WERI-Rb-1 (cell line): Measurements from ENCODE around the gene WDR38.

ENCODE experiments used
- DNase-seq: peaks from one replicate; pipeline ENCODE4 v3.0.0-alpha.2; 2020
- H3K27ac ChIP-seq: fragments of 250-450 bp; sonication (Bioruptor Pico); 2 replicates; pipeline ENCODE4 v1.5.1; 2020; ENCODE audit warnings: mild to moderate bottlenecking, moderate library complexity
- H3K27me3 ChIP-seq: fragments of 250-450 bp; sonication (Bioruptor Pico); 2 replicates; pipeline ENCODE4 v1.5.1; 2021; ENCODE audit warnings: mild to moderate bottlenecking, low read depth, moderate library complexity; ENCODE audit not compliant: insufficient read depth, severe bottlenecking
- H3K36me3 ChIP-seq: fragments of 250-450 bp; sonication (Bioruptor Pico); 2 replicates; pipeline ENCODE4 v1.5.1; 2020; ENCODE audit warnings: mild to moderate bottlenecking, moderate library complexity
- H3K4me3 ChIP-seq: 2 replicates; pipeline ENCODE4 v1.5.1; 2011; ENCODE audit warnings: low read depth, mild to moderate bottlenecking, control low read depth, low read length
- H3K9me3 ChIP-seq: fragments of 250-450 bp; sonication (Bioruptor Pico); 2 replicates; pipeline ENCODE4 v1.5.1; 2021; ENCODE audit warnings: mild to moderate bottlenecking, moderate library complexity; ENCODE audit not compliant: severe bottlenecking
- TF ChIP-seq, protein P1 (sequence below): IDR thresholded peaks from 2 replicates; pipeline ENCODE4 v1.5.1; 2011; ENCODE audit warnings: low read depth, mild to moderate bottlenecking, control low read depth, inconsistent platforms, low read length

The WDR38 gene

DNA sequence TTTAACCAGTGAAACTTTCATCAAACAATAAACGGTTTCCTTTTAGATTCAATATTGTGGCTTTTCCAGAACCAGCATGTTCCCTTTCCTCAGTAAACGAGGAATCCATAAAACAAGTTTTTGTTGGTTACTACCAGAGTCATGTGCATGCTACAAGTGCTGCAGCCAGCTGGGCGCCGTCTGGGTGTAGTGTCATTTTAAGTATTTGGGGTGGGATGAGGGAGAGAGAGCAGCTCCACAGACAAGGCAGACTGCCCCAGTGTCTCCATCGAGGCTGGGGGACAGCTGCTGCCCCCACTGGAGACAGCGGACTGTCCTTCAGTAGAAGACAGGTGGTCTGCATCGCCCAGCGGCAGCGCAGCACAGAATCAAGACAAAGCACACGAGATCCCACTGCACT, 26.0 kb downstream of the WDR38 start:
- H3K36me3 ChIP-seq: peaks cover 55% of the 10 kb centered on the region

DNA sequence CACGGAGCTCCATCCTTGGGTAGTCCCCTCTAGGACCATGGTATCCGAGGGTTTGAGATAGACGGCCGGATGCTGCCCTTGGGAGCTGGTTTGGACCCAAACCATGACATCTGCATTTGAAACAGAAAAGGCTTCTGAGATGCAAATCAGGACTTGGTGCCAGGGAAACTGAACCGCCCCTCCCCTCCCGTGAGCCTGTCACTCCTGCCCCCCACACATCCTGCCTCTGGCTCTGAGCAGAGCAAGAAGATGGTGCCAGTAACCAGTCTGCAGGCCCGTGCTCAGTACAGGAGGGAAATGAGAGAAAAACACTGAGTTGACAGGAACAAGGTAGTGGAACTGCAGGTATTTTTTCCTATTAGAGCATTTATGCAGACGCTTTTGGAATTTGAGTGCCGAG, 27.2 kb downstream of the WDR38 start:
- TF ChIP-seq, protein P1, sequence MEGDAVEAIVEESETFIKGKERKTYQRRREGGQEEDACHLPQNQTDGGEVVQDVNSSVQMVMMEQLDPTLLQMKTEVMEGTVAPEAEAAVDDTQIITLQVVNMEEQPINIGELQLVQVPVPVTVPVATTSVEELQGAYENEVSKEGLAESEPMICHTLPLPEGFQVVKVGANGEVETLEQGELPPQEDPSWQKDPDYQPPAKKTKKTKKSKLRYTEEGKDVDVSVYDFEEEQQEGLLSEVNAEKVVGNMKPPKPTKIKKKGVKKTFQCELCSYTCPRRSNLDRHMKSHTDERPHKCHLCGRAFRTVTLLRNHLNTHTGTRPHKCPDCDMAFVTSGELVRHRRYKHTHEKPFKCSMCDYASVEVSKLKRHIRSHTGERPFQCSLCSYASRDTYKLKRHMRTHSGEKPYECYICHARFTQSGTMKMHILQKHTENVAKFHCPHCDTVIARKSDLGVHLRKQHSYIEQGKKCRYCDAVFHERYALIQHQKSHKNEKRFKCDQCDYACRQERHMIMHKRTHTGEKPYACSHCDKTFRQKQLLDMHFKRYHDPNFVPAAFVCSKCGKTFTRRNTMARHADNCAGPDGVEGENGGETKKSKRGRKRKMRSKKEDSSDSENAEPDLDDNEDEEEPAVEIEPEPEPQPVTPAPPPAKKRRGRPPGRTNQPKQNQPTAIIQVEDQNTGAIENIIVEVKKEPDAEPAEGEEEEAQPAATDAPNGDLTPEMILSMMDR: no peak
- no peak overlapping the region for H3K4me3 ChIP-seq
- no peaks in the 10 kb centered on the region for H3K9me3 ChIP-seq
- H3K36me3 ChIP-seq: peaks cover 46% of the 10 kb centered on the region
- no peak overlapping the region for H3K27ac ChIP-seq
- no peaks in the 10 kb centered on the region for H3K27me3 ChIP-seq
- no peak for DNase-seq

More for the DNA sequence above, 26.0 kb downstream of the WDR38 start:
- TF ChIP-seq, protein P1: no peak
- no peak for DNase-seq
- no peak overlapping the region for H3K27ac ChIP-seq
- no peak overlapping the region for H3K4me3 ChIP-seq
- H3K9me3 ChIP-seq: no peaks in the 10 kb centered on the region
- H3K27me3 ChIP-seq: no peaks in the 10 kb centered on the region

DNA sequence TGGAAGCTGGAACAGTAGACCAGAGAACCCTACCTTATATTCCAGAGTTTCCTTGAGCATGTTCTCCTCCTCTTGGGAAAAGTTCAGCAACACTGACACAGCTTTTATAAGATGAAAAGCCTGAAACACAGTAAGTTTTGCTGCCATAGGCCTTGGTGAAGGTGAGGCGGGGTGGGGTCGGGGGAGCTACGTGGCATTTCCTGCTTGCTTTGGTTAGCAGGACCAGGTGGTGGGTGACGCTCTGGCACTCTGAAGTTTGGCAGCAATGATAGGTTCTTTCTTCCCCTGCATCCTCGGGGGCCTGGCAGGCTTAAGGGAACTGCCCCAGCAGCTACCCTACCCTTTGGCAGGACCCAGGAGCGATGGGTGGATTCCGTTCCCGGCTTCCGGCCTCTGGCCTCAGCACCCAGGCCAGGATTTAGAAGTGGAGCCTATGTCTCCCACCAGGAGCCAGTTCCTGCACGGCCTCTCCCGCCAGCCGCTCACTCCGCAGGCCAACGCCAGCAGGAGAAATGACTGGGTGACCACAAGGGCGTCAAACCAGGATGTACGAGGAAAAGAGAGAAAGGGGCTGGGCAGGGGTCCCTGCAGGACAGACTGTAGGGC, 28.0 kb downstream of the WDR38 start:
- TF ChIP-seq, protein P1: no peak
- no peak for DNase-seq
- H3K27ac ChIP-seq: no peak overlapping the region
- H3K27me3 ChIP-seq: no peaks in the 10 kb centered on the region
- H3K36me3 ChIP-seq: peaks cover 38% of the 10 kb centered on the region
- H3K4me3 ChIP-seq: no peak overlapping the region
- no peaks in the 10 kb centered on the region for H3K9me3 ChIP-seq

DNA sequence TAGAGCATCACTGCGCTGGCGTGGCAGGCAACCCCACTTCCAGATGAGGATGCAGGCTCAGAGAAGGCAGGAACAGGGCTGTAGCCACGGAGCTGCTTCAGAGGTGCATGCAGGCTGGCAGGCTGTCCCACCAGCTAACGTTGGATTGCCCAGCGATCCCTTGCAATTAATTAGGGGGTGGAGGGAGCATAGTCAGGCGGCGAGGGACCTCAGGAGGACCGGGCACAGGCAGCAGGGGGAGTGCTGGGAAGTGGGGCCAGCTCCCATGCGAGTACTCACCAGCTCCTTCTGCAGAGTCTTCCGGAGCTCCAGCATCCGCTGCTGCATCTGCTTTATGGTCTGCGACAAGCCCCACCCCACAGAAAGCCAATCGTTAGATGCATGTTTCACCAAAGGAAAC, 29.0 kb downstream of the WDR38 start:
- Histone ChIP-seq H3K9me3 (no peaks in the 10 kb centered on the region), H3K4me3 (no peak overlapping the region), H3K27ac (no peak overlapping the region), H3K36me3 (peaks cover 28% of the 10 kb centered on the region), H3K27me3 (no peaks in the 10 kb centered on the region)
- TF ChIP-seq, protein P1: no peak
- DNase-seq: no peak

DNA sequence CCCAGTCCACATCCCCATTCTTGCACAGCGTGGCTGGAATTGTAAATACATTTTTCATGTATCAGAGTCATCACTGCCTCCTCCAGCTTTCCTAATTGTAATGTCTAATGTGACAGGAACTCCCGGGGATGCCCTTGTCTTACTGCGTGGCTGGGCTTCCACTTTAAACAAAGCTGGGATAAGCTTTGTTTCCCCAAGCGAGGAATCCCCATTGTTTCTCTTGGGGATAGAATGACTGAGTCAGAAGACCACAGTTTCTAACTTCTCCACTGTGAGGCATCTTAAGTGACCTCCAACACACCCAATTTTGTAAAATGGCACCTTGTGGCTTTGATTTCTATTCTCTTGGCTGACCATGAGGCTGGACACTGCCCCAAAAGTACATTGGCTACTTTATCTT, 31.1 kb downstream of the WDR38 start:
- Histone ChIP-seq H3K27ac (no peak overlapping the region), H3K36me3 (peaks cover 21% of the 10 kb centered on the region), H3K27me3 (no peaks in the 10 kb centered on the region), H3K9me3 (no peaks in the 10 kb centered on the region), H3K4me3 (no peak overlapping the region)
- TF ChIP-seq, protein P1: no peak
- no peak for DNase-seq

DNA sequence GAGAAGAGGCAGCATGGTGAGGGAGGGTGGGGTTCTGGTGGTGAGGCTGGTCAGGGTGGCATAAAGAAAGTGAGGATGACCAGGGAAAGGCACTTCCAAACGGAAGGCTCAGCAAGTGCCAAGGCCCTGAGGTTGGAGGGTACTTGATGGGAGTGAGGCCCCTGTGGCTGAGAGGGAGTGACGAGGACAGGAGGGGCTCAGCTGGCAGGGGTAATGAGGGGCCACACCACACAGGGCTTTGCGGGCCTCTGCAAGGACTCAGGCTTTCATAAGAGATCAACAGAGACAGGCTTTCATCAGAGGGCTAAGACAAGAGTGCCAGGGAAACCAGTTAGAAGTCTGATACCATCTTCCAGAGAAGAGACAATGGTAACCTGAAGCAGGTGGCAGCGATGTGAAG, 32.3 kb downstream of the WDR38 start:
- Histone ChIP-seq H3K27me3 (no peaks in the 10 kb centered on the region), H3K4me3 (no peak overlapping the region), H3K27ac (no peak overlapping the region), H3K9me3 (no peaks in the 10 kb centered on the region), H3K36me3 (peaks cover 24% of the 10 kb centered on the region)
- no peak for DNase-seq
- TF ChIP-seq, protein P1: no peak
